GM12878 (cell line): ENCODE results near the gene FGF13.

Experiments used
- CTCF ChIP-seq, 3 experiments: IDR thresholded peaks in 2 of 3; conservative IDR thresholded peaks in 1 of 3; 2 replicates each; pipeline ENCODE4 v1.5.1; 2011; ENCODE audit warnings: low read depth in 3 of 3, low read length in 3 of 3, mild to moderate bottlenecking in 3 of 3, control low read depth in 2 of 3, moderate library complexity in 2 of 3, inconsistent platforms in 1 of 3, mixed read lengths in 1 of 3; ENCODE audit not compliant: control insufficient read depth in 2 of 3, insufficient read depth in 1 of 3; ENCODE audit errors: extremely low read depth in 1 of 3
- JUNB ChIP-seq: IDR thresholded peaks from 2 replicates; pipeline ENCODE4 v1.6.1; 2016; ENCODE audit warnings: antibody characterized with exemption, mild to moderate bottlenecking
- NFYB ChIP-seq: IDR thresholded peaks from 2 replicates; pipeline ENCODE4 v1.6.1; 2011; ENCODE audit warnings: low read depth, mild to moderate bottlenecking, low read length, improper control_type of control experiment, moderate library complexity; ENCODE audit not compliant: insufficient read depth
- POLR2AphosphoS5 ChIP-seq: IDR thresholded peaks from 2 replicates; pipeline ENCODE4 v1.6.1; 2011; ENCODE audit warnings: mild to moderate bottlenecking, low read length, inconsistent platforms
- TAF1 ChIP-seq: IDR thresholded peaks from 2 replicates; pipeline ENCODE4 v1.6.1; 2011; ENCODE audit warnings: mild to moderate bottlenecking, low read depth, low read length, borderline replicate concordance
- TF ChIP-seq, protein P1 (sequence below): IDR thresholded peaks from 2 replicates; pipeline ENCODE4 v1.6.1; 2011; ENCODE audit warnings: mild to moderate bottlenecking, low read depth, low read length, moderate library complexity; ENCODE audit not compliant: insufficient replicate concordance

DNA sequence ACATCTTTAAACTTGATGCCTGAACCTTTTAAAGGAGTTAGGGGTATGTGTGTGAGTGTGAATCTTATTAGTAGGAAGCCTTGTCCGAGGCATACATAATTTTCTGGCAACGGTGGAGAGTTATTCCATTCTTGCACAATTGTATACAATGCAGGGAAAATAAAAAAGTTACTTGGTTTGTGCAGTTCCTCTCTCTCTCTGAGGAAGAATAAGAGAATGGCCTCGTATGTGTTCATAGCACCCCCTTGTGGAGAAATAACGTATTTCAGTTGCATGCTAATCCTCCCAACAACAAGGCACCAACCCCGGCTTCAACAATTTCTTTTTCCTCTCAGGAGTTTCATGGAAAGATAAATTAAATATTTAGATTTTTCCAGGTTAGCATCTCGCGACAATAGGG, 33.7 kb upstream of the FGF13 start:
- TF ChIP-seq NFYB (no peak), JUNB (no peak), POLR2AphosphoS5 (no peak), TAF1 (no peak), CTCF (IDR thresholded peaks at IDR 0.05 in 2 of 3, conservative IDR thresholded peaks at IDR 0.05 in 1 of 3; ENCODE audit: control insufficient read depth in 2 of 3, extremely low read depth in 1 of 3, insufficient read depth in 1 of 3, low read depth in 3 of 3, low read length in 3 of 3) (peak; percentile 66 to 71 (median 71); a peak in 5 of 6 replicates)
- TF ChIP-seq, protein P1, sequence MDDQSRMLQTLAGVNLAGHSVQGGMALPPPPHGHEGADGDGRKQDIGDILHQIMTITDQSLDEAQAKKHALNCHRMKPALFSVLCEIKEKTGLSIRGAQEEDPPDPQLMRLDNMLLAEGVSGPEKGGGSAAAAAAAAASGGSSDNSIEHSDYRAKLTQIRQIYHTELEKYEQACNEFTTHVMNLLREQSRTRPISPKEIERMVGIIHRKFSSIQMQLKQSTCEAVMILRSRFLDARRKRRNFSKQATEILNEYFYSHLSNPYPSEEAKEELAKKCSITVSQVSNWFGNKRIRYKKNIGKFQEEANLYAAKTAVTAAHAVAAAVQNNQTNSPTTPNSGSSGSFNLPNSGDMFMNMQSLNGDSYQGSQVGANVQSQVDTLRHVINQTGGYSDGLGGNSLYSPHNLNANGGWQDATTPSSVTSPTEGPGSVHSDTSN, result no peak
